Right atrium auricular region (tissue), 2 donors: Measurements from ENCODE around the gene MT1G. TPM values are rescaled to one million over a fixed set of nuclear protein-coding genes. Genes with fewer than 3 reads are reported as not detected.
"Not testable (repeated sequence)": the region's sequence is repeated elsewhere in the genome, so short reads cannot be mapped to it uniquely, and the experiment has no call there.

Source experiments
- DNase-seq: peaks from one replicate; pipeline ENCODE4 v3.0.0-alpha.2; 2019; ENCODE audit warnings: low spot score
- H3K27ac ChIP-seq, 2 donors: fragments of 200-600 bp; sonication (generic); 1 replicate in 1 of 2; 2 replicates in 1 of 2; pipeline ENCODE4 v1.5.1; 2016 to 2019
- H3K27me3 ChIP-seq, 2 donors: fragments of 200-600 bp; sonication (generic); one replicate each; pipeline versions ENCODE4 v1.5.1 to v1.6.0; 2017 to 2019
- H3K36me3 ChIP-seq: fragments of 200-600 bp; sonication (generic); one replicate; pipeline ENCODE4 v1.5.1; 2016
- H3K4me1 ChIP-seq, 2 donors: fragments of 200-600 bp; sonication (generic); one replicate each; pipeline versions ENCODE4 v1.5.1 to v1.6.0; 2017 to 2019
- H3K4me3 ChIP-seq, 2 donors: fragments of 200-600 bp; sonication (generic); 1 replicate in 1 of 2; 2 replicates in 1 of 2; pipeline ENCODE4 v1.5.1; 2017 to 2019; ENCODE audit warnings: mild to moderate bottlenecking in 1 of 2, moderate library complexity in 1 of 2
- H3K9me3 ChIP-seq, 2 donors: fragments of 200-600 bp; sonication (generic); one replicate each; pipeline ENCODE4 v1.5.1; 2019
- total RNA-seq, 2 donors: library from RNA; depleted of rRNA; stranded (reverse); fragments of >200 nt; gene quantifications; one replicate each; pipeline ENCODE4 v1.1.0, GENCODE V29; 2016
- TF ChIP-seq, protein P1 (sequence below), 2 donors: fragments of 200-600 bp; sonication (generic); IDR thresholded peaks; one replicate each; pipeline ENCODE4 v1.5.1; 2019; ENCODE audit warnings: antibody characterized with exemption in 2 of 2

The MT1G gene
- total RNA-seq, result 1 to 10 TPM in 1 of 2 donors, not detected in 1; 7.2 TPM

DNA sequence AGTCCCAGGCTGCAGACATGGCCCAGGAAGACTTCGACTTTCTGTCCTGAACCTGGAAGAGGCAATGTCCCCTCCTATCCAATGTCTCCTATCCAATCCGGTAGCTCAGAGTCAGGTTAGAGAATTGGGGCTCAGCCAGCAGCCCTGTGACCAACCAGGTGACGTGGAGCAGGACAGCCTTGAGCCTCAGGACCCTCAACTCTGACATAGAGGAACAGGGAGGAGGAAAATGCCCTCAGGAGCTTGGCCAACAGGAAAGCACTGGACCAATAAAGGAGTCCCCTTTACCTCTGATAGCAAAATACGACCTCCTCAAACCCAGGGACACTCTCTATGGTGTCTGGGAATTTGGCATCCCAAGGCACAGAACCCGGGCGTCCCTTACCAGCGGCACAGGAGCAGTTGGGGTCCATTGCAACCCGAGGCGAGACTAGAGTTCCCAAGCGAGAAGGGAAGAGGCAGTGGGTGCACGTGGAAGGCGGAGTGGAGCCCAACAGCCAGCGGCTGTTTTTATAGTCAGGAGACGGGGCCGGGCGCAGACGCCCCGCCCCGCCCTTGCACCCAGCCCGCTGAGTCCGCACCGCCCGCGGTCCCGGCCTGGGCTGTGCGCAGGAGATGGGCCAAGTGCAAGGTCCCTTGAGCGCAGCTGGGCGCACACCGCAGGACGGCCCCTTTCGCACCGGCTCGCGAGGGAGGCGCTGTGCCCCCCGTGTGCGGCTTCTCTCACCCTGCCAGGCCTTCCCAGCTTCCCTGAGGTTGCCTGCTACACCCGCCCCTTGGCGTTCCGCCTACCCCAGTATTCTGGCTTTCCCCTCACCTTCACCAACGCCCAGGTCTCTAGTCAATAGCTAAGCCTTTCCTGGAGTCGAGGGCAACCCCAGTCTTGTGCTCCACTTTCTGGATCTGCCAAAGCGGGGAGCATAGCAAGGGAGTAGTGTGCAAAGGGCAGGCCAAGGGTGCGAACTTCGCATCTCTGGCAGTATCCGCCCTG lies at the start of gene MT1G:
TSS of gene MT1G (minus strand) at position 485 of the 991 bp plus-strand sequence. CDS start at position 413, 72 bp downstream.
- Histone ChIP-seq H3K4me1 (peaks cover 0 to 21% of the 10 kb centered on the region in 2 donors), H3K4me3 (peak within 1 kb of the TSS in 1 of 2 donors; percentile 29), H3K27me3 (peaks cover 13 to 15% of the 10 kb centered on the region in 2 donors), H3K9me3 (no peaks in the 10 kb centered on the region), H3K27ac (no peak within 1 kb of the TSS), H3K36me3 (no peaks in the 10 kb centered on the region)
- TF ChIP-seq, protein P1, sequence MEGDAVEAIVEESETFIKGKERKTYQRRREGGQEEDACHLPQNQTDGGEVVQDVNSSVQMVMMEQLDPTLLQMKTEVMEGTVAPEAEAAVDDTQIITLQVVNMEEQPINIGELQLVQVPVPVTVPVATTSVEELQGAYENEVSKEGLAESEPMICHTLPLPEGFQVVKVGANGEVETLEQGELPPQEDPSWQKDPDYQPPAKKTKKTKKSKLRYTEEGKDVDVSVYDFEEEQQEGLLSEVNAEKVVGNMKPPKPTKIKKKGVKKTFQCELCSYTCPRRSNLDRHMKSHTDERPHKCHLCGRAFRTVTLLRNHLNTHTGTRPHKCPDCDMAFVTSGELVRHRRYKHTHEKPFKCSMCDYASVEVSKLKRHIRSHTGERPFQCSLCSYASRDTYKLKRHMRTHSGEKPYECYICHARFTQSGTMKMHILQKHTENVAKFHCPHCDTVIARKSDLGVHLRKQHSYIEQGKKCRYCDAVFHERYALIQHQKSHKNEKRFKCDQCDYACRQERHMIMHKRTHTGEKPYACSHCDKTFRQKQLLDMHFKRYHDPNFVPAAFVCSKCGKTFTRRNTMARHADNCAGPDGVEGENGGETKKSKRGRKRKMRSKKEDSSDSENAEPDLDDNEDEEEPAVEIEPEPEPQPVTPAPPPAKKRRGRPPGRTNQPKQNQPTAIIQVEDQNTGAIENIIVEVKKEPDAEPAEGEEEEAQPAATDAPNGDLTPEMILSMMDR (IDR thresholded peaks at IDR 0.05), result no peak
- no peak for DNase-seq

GRCh38 chr16:56717532-56717931 lies 49.7 kb upstream of the MT1G start:
- not testable (repeated sequence) for H3K4me1 ChIP-seq

DNA sequence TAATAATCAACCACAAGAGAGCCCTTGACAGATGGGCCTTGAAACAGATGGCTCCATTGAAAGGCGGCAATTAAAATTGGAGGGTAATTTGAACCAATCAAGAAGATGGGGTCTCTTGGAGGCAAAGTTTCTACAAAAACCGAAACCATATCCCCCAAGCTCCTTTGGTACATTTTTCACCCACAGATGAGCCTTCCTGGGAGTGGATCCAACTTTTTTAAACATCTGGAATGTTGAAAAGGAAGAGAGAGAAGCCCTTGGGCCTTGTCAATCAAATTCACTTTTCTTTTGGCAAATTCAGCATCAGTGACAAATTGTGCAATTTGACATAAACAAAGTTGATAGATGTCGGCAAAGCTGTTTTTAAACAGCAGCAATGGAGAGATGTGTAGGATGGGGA lies 48.9 kb upstream of the MT1G start:
- no peaks in the 10 kb centered on the region for H3K4me1 ChIP-seq
- no peak for DNase-seq
- no peaks in the 10 kb centered on the region for H3K36me3 ChIP-seq
- no peak overlapping the region for H3K4me3 ChIP-seq
- TF ChIP-seq, protein P1 (IDR thresholded peaks at IDR 0.05), result no peak
- no peaks in the 10 kb centered on the region for H3K9me3 ChIP-seq
- H3K27ac ChIP-seq, result no peak overlapping the region
- no peaks in the 10 kb centered on the region for H3K27me3 ChIP-seq

More at GRCh38 chr16:56717532-56717931, 49.7 kb upstream of the MT1G start:
- H3K4me3 ChIP-seq, H3K27ac ChIP-seq, DNase-seq, H3K9me3 ChIP-seq, H3K27me3 ChIP-seq, H3K36me3 ChIP-seq: not testable (repeated sequence)

GRCh38 chr16:56715126-56715525 lies 47.3 kb upstream of the MT1G start:
- no peaks in the 10 kb centered on the region for H3K27me3 ChIP-seq
- H3K27ac ChIP-seq, result no peak overlapping the region
- H3K4me3 ChIP-seq, result no peak overlapping the region
- no peak for DNase-seq
- no peaks in the 10 kb centered on the region for H3K9me3 ChIP-seq
- TF ChIP-seq, protein P1 (IDR thresholded peaks at IDR 0.05), result no peak
- H3K36me3 ChIP-seq, result no peaks in the 10 kb centered on the region
- H3K4me1 ChIP-seq, result no peaks in the 10 kb centered on the region

DNA sequence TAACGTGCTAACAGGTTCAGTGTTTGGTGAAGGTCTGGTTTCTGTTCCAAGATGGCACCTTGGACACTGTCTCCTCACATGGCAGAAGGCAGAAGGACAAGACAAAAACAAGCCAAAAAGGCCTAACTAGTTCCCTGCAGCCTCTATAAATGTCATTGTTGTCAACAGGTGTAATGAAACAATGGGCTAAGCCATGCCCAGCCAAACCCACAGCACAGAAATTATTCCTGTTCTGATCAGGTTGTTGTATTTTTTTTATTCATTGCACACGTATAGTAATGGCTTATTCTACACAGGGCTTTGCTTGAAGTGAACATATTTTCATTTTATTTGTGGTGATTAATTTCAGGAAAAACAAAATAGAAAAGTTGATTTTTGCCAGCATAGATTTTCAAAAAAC lies 45.9 kb upstream of the MT1G start:
- Histone ChIP-seq H3K27ac (no peak overlapping the region), H3K4me3 (no peak overlapping the region), H3K36me3 (no peaks in the 10 kb centered on the region), H3K27me3 (no peaks in the 10 kb centered on the region), H3K4me1 (no peaks in the 10 kb centered on the region), H3K9me3 (no peaks in the 10 kb centered on the region)
- DNase-seq, result no peak
- TF ChIP-seq, protein P1 (IDR thresholded peaks at IDR 0.05), result no peak

DNA sequence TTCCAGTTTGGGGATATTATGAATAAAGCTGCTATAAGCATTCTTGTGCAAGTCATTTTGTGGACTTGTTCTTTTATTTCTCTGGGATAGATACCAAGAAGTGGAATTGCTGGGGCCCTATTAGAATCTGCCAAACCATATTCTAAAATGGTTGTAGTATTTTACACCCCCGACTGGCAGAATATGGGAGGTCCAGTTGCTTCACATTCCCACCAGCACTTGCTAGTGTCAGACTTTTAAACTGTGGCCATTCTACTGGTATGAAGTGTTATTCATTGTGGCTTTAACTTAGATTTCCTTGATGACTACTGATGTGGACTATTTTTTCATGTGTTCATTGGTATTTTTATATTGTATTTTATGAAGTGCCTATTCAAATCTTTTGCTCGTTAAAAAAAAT lies 44.0 kb upstream of the MT1G start:
- TF ChIP-seq, protein P1 (IDR thresholded peaks at IDR 0.05), result no peak
- no peaks in the 10 kb centered on the region for H3K9me3 ChIP-seq
- no peak overlapping the region for H3K4me3 ChIP-seq
- H3K36me3 ChIP-seq, result no peaks in the 10 kb centered on the region
- no peak overlapping the region for H3K27ac ChIP-seq
- H3K27me3 ChIP-seq, result no peaks in the 10 kb centered on the region
- DNase-seq, result no peak
- no peaks in the 10 kb centered on the region for H3K4me1 ChIP-seq
